ENCODE results near the gene MATCAP1.

- TF ChIP-seq CTCF (IDR thresholded peaks at IDR 0.05; ENCODE audit: control extremely low read depth in 1 of 3, insufficient read depth in 1 of 3, low read depth in 1 of 3, low read length in 3 of 3) (no peak), HDAC2 (IDR thresholded peaks at IDR 0.05; ENCODE audit: borderline replicate concordance in 1 of 2, low read depth in 2 of 2, low read length in 2 of 2) (no peak), POLR2A (IDR thresholded peaks at IDR 0.05; ENCODE audit: control extremely low read depth in 1 of 2, low read depth in 2 of 2, low read length in 2 of 2) (no peak), TAF1 (IDR thresholded peaks at IDR 0.05; ENCODE audit: low read depth, low read length) (no peak), POLR2AphosphoS5 (IDR thresholded peaks at IDR 0.05; ENCODE audit: low read depth, low read length) (no peak), RAD21 (IDR thresholded peaks at IDR 0.05 in 1 of 2, conservative IDR thresholded peaks at IDR 0.05 in 1 of 2; ENCODE audit: low read depth in 2 of 2, low read length in 2 of 2) (no peak), EZH2 (IDR thresholded peaks at IDR 0.05; ENCODE audit: low read depth, low read length, severe bottlenecking) (no peak), SP1 (IDR thresholded peaks at IDR 0.05; ENCODE audit: low read depth, low read length) (no peak), CHD2 (IDR thresholded peaks at IDR 0.05; ENCODE audit: low read length) (no peak), BRCA1 (IDR thresholded peaks at IDR 0.05; ENCODE audit: low read depth, low read length) (no peak)
Observed at GRCh38 chr16:67180166-67180565, 3.6 kb downstream of the MATCAP1 start.
